ENCODE measurements around the gene UACA.

Gene UACA

DNA sequence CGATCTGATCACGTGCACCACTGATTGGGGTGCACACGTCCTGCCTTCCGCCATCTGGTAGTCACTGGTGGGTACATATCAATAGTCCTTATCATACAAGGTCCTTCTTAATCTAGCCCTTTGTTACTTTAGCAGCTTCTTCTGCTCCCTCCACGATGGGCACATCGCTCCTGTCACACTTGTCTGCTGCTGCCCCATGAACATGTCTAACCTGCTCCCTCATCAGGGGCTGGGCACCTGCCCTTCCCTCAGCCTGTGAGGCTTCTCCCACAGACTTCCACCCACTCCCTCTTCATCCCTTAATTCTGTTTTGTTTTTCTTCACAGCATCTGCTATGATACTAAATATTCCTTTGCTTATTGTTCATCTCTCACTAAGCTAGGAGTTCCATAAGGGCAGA, 82.5 kb downstream of the UACA start:
- Histone ChIP-seq H3K27me3 (ENCODE audit: insufficient read depth, poor library complexity, severe bottlenecking) (no peaks in the 10 kb centered on the region), H3K27ac (replicated peaks) (no peak overlapping the region), H3K4me3 (replicated peaks; ENCODE audit: insufficient read depth, low read length) (no peak overlapping the region)
- TF ChIP-seq, protein P1, sequence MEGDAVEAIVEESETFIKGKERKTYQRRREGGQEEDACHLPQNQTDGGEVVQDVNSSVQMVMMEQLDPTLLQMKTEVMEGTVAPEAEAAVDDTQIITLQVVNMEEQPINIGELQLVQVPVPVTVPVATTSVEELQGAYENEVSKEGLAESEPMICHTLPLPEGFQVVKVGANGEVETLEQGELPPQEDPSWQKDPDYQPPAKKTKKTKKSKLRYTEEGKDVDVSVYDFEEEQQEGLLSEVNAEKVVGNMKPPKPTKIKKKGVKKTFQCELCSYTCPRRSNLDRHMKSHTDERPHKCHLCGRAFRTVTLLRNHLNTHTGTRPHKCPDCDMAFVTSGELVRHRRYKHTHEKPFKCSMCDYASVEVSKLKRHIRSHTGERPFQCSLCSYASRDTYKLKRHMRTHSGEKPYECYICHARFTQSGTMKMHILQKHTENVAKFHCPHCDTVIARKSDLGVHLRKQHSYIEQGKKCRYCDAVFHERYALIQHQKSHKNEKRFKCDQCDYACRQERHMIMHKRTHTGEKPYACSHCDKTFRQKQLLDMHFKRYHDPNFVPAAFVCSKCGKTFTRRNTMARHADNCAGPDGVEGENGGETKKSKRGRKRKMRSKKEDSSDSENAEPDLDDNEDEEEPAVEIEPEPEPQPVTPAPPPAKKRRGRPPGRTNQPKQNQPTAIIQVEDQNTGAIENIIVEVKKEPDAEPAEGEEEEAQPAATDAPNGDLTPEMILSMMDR (IDR thresholded peaks at IDR 0.05; ENCODE audit: insufficient read depth, low read length), result no peak
- TF ChIP-seq SPI1 (IDR thresholded peaks at IDR 0.05; ENCODE audit: borderline replicate concordance, low read depth), result no peak
- TF ChIP-seq GABPA (IDR thresholded peaks at IDR 0.05; ENCODE audit: low read depth), result no peak
- TF ChIP-seq POLR2AphosphoS5 (IDR thresholded peaks at IDR 0.05; ENCODE audit: low read depth), result no peak
- TF ChIP-seq, protein P2, sequence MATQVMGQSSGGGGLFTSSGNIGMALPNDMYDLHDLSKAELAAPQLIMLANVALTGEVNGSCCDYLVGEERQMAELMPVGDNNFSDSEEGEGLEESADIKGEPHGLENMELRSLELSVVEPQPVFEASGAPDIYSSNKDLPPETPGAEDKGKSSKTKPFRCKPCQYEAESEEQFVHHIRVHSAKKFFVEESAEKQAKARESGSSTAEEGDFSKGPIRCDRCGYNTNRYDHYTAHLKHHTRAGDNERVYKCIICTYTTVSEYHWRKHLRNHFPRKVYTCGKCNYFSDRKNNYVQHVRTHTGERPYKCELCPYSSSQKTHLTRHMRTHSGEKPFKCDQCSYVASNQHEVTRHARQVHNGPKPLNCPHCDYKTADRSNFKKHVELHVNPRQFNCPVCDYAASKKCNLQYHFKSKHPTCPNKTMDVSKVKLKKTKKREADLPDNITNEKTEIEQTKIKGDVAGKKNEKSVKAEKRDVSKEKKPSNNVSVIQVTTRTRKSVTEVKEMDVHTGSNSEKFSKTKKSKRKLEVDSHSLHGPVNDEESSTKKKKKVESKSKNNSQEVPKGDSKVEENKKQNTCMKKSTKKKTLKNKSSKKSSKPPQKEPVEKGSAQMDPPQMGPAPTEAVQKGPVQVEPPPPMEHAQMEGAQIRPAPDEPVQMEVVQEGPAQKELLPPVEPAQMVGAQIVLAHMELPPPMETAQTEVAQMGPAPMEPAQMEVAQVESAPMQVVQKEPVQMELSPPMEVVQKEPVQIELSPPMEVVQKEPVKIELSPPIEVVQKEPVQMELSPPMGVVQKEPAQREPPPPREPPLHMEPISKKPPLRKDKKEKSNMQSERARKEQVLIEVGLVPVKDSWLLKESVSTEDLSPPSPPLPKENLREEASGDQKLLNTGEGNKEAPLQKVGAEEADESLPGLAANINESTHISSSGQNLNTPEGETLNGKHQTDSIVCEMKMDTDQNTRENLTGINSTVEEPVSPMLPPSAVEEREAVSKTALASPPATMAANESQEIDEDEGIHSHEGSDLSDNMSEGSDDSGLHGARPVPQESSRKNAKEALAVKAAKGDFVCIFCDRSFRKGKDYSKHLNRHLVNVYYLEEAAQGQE (IDR thresholded peaks at IDR 0.05; ENCODE audit: insufficient replicate concordance, low read depth), result no peak
- no peak for DNase-seq (ENCODE audit: low read depth in 1 of 2, low spot score in 1 of 2)

- H3K27me3 ChIP-seq (ENCODE audit: insufficient read depth, poor library complexity, severe bottlenecking), result no peaks in the 10 kb centered on the region
- no peak for DNase-seq (ENCODE audit: low read depth in 1 of 2, low spot score in 1 of 2)
- TF ChIP-seq SPI1 (IDR thresholded peaks at IDR 0.05; ENCODE audit: borderline replicate concordance, low read depth) (peak; percentile 70), POLR2AphosphoS5 (IDR thresholded peaks at IDR 0.05; ENCODE audit: low read depth) (no peak), GABPA (IDR thresholded peaks at IDR 0.05; ENCODE audit: low read depth) (no peak)
- TF ChIP-seq, protein P2 (IDR thresholded peaks at IDR 0.05; ENCODE audit: insufficient replicate concordance, low read depth), result no peak
- TF ChIP-seq, protein P1 (IDR thresholded peaks at IDR 0.05; ENCODE audit: insufficient read depth, low read length), result no peak
- no peak overlapping the region for H3K27ac ChIP-seq (replicated peaks)
- no peak overlapping the region for H3K4me3 ChIP-seq (replicated peaks; ENCODE audit: insufficient read depth, low read length)
These were observed 83.5 kb downstream of the UACA start for GRCh38 chr15:70679919-70680231.

- DNase-seq (ENCODE audit: low read depth in 1 of 2, low spot score in 1 of 2), result peak in 1 of 2 experiments; percentile 4
- TF ChIP-seq SPI1 (IDR thresholded peaks at IDR 0.05; ENCODE audit: borderline replicate concordance, low read depth) (peak; percentile 79; the same call in 1 of the 2 replicates), GABPA (IDR thresholded peaks at IDR 0.05; ENCODE audit: low read depth) (no peak)
- TF ChIP-seq, protein P1 (IDR thresholded peaks at IDR 0.05; ENCODE audit: insufficient read depth, low read length), result no peak
- H3K27ac ChIP-seq (replicated peaks), result peak overlapping the region; percentile 56
- no peak overlapping the region for H3K4me3 ChIP-seq (replicated peaks; ENCODE audit: insufficient read depth, low read length)
- no peaks in the 10 kb centered on the region for H3K27me3 ChIP-seq (ENCODE audit: insufficient read depth, poor library complexity, severe bottlenecking)
These were observed 91.3 kb downstream of the UACA start for GRCh38 chr15:70672081-70672480.

- H3K27ac ChIP-seq (replicated peaks), result no peak overlapping the region
- TF ChIP-seq, protein P2 (IDR thresholded peaks at IDR 0.05; ENCODE audit: insufficient replicate concordance, low read depth), result no peak
- TF ChIP-seq, protein P1 (IDR thresholded peaks at IDR 0.05; ENCODE audit: insufficient read depth, low read length), result no peak
- no peak for TF ChIP-seq GABPA (IDR thresholded peaks at IDR 0.05; ENCODE audit: low read depth)
- no peak for TF ChIP-seq POLR2AphosphoS5 (IDR thresholded peaks at IDR 0.05; ENCODE audit: low read depth)
- no peak for TF ChIP-seq SPI1 (IDR thresholded peaks at IDR 0.05; ENCODE audit: borderline replicate concordance, low read depth)
- no peak overlapping the region for H3K4me3 ChIP-seq (replicated peaks; ENCODE audit: insufficient read depth, low read length)
- no peaks in the 10 kb centered on the region for H3K27me3 ChIP-seq (ENCODE audit: insufficient read depth, poor library complexity, severe bottlenecking)
- DNase-seq (ENCODE audit: low read depth in 1 of 2, low spot score in 1 of 2), result no peak
These were observed 92.7 kb downstream of the UACA start for GRCh38 chr15:70670680-70671079.
